HG03066 (cell line): ENCODE data around the gene CFAP251.
A peak's percentile ranks its signal among the peaks of the same experiment; 100 is the strongest.
"Not testable (repeated sequence)": the region's sequence is repeated elsewhere in the genome, so short reads cannot be mapped to it uniquely, and the experiment has no call there.

ENCODE experiments used
- ATAC-seq: cut with Tn5 transposase; IDR thresholded peaks from one replicate; pipeline ENCODE4 v1.9.1; 2021; ENCODE audit warnings: low read depth; ENCODE audit not compliant: unreplicated experiment

CFAP251 gene, protein sequence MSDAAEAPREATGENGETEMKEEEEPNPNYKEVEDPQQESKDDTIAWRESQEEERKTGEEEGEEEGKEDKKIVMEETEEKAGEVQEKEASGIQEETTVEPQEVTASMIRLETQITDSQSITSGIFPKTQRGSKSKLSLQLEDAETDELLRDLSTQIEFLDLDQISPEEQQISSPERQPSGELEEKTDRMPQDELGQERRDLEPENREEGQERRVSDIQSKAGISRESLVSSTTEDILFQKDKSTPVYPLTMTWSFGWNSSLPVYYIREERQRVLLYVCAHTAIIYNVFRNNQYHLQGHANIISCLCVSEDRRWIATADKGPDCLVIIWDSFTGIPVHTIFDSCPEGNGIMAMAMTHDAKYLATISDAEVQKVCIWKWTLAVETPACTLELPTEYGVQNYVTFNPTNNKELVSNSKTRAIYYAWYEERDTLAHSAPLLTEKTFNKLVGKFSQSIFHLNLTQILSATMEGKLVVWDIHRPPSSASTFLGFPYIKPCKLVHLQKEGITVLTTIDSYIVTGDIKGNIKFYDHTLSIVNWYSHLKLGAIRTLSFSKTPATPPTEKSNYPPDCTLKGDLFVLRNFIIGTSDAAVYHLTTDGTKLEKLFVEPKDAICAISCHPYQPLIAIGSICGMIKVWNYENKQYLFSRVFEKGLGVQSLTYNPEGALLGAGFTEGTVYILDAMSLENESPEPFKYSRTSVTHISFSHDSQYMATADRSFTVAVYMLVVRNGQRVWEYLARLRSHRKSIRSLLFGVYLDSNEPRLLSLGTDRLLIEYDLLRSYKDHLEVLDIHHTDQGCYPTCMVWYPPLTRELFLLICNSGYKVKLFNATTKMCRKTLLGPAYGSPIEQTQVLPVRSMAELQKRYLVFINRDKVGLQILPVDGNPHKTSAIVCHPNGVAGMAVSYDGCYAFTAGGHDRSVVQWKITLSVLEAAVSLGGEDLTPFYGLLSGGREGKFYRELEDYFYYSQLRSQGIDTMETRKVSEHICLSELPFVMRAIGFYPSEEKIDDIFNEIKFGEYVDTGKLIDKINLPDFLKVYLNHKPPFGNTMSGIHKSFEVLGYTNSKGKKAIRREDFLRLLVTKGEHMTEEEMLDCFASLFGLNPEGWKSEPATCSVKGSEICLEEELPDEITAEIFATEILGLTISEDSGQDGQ

DNA sequence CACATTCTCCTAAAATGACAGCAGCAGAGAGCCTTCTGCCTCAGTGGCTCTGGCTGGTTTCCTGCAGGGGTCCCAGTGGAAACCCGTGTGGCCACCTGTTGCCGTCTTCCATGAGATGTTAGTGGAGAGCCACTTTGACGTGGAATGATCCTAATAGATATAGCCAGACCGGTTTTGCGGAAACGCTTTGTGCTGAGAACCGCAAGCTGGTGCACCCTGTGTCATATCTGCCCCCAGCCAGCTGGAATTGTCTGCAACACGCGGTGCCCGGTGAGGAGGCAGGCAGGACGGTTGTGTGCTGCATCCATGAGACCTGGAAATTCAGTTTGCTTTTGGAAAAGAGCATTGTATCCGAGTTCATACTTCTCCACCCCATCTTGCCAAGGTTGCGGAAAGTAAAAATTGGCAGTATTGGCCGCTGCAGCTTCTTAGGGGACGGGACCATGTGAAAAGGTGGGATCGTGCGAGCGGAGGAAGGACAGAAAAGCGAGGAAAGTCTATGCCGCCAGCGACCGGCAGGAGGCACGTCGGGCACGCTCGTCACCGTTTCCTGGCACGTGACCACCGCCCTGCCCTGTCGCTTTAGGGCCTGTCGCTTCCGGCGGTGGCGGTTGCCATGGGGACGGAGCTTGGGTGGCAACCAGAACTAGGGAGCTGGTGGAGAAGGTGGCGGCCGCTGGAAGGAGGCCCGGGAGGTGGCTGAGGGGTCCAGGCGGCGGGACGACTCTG, at the start of gene CFAP251:
TSS of gene CFAP251 (plus strand) at position 643 of the 729 bp plus-strand sequence. CDS start 2,714 bp downstream, outside the sequence.
- peak; percentile 93 for ATAC-seq

DNA sequence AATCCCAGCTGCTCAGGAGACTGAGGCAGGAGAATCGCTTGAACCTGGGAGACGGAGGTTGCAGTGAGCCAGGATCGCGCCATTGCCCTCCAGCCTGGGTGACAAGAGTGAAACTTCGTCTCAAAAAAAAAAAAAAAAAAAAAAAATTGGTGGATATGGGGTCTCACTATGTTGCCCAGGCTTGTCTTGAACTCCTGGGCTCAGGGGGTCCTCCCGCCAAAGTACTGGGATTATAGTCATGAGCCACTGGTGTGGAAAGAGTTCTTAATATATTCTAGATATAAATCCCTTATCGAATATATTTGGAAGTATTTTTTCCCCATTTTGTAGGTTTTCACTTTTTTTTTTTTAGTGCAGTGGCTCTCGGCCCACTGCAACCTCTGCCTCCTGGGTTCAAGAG, 49.2 kb upstream of the CFAP251 start:
- ATAC-seq, result not testable (repeated sequence)

DNA sequence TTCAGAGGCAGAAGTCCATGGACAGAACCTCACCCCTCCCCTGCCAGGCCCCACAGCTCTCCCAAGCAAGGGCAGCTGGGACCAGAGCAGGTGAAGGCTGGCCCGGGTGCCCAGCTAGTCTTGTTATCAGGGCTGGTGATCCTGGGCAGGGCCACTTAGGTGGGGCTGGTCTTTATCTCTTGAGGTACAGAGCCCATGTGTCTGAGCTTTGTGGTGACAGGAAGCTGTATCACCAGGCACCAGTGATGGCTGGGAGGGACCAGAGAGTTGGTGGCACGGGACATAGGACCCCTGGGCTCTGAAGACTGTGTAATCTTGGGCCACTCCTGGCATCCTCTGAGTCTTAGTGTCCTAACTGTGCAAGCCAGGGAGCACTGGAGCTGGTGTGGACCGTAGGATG, 46.9 kb upstream of the CFAP251 start:
- ATAC-seq, result no peak

DNA sequence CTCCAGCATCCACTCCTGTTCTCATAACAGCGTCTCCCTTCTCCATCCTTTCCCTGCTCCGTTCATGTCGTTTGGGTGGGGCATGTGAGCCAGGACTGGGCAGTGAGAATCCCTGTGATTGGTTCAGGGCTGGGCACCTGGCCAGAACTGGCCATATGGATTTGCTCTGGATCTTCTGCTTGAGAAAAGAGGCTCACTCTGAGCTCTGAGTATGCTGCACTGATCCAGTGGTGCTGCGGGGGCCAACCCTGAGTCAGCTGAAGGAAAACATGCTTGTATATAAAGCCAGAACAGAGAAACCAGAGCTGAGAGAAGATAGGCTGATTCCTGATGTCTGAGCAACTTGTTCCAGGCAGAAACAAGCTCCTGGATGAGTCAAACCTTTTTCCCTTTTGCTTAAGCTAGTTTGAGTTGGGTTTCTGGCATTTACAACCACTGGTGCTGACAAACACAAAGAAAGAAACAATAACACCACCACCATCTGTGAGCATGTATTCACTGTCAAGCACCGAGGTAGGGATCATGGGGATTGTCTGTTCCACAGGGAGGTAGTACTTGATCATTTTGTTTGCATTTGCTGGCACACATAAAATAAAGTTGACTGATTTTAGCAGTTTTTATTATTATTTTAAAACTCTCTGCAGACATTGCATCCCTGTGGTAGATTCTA, 45.7 kb upstream of the CFAP251 start:
- ATAC-seq, result no peak

DNA sequence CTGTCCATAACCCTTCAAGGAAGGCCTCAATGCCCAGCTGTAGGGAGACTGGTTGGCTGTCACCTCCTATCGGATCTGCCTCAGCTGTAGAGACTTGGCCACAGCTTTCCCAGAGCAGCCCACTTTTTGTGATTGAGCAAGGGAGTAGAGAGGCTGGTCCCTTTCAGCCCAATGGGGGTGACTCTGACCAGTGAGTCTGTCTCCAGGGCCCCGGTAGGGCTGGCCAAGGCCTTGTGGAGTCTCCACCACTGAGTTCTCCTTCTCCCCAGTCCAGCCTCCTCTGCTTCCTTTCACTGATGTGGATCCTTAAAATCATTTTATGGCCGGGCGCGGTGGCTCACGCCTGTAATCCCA, 45.2 kb upstream of the CFAP251 start:
- ATAC-seq, result no peak

DNA sequence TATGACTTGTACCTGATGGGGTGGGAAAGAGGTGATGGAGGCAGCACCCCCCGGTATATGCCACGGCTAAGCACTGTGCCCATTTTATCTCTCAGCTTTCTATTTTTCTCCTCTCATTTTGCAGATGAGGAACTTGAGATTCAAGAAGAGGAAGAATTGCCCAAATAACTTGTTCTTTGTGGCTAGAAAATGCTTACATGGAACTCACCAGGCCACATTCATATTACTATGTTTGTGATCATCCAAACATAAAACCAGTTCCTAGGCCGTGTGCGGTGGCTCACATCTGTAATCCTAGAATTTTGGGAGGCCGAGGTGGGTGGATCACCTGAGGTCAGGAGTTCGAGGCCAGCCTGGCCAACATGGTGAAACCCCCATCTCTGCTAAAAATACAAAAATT, 44.3 kb upstream of the CFAP251 start:
- ATAC-seq, result no peak

DNA sequence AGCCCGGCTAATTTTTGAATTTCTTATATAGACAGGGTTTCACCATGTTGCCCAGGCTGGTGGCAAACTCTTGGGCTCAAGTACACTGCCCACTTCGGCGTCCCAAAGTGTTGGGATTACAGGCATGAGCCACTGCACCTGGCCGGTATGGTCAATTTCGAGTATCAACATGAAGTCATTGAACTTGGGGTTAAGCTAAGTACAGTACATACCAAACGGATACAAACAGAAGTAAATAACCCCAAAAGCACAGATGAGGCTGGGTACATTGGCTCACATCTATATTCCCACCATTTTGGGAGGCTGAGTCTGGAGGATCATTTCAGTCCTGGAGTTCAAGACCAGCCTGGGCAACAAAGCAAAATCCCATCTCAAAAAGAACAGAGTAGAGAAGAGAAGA, 42.8 kb upstream of the CFAP251 start:
- ATAC-seq, result no peak

DNA sequence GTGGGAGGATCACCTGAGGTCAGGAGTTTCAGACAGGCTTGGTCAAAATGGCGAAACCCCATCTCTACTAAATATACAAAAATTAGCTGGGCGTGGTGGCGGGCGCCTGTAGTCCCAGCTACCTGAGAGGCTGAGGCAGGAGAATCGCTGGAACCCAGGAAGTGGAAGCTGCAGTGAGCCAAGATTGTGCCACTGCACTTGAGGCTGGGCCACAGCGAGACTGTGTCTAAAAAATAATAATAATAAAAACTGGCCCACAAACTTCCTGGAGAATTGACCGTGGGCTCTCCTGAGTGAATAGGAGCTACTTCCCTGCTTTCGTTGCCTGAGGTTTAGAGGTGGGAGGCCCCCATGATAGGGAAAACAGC, 42.3 kb upstream of the CFAP251 start:
- not testable (repeated sequence) for ATAC-seq

DNA sequence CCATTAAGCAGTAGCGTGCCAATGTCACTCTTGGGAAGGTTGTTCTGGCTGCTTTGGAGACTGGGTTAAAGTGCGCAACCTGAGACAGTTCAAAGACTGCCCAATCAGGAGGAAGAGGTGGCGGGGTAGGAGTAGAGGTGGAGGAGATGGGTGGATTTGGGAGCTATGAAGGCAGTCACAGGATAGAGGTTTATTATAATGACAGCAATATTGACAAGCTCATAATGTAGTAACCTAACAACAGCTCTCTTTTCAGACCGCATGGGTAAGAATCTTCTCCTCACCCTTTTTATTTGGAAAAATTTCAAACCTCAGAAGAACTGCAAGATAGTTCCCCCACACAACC, 35.1 kb upstream of the CFAP251 start:
- ATAC-seq, result no peak

DNA sequence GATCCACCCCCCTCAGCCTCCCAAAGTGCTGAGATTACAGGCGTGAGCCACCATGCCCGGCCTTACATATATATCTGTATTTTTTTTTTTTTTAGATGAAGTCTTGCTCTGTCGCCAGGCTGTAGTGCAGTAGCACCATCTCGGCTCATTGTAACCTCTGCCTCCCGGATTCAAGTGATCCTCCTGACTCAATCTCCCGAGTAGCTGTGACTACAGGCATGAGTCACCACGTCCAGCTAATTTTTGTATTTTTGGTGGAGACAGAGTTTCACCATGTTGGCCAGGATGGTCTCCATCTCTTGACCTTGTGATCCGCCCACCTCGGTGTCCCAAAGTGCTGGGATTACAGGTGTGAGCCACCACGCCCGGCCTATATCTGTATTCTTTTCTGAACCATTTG, 33.3 kb upstream of the CFAP251 start:
- ATAC-seq, result not testable (repeated sequence)

DNA sequence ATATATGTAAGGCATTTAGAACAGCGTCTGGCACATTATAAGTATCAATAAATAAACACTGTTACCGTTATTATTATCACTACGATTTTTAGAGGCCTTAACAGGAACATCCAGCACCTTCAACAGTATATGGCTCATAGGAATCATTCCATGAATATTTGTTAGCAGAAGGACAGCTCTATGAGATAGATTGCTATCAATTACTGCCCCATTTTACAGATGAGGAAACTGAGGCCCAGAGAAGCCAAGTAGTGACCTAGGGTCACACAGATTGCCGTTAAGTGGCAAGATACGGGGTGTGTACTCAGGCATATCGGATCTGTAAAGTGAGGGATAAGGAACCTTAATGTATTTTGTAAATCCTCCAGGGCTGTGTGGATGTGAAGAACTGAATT, 30.3 kb upstream of the CFAP251 start:
- no peak for ATAC-seq

DNA sequence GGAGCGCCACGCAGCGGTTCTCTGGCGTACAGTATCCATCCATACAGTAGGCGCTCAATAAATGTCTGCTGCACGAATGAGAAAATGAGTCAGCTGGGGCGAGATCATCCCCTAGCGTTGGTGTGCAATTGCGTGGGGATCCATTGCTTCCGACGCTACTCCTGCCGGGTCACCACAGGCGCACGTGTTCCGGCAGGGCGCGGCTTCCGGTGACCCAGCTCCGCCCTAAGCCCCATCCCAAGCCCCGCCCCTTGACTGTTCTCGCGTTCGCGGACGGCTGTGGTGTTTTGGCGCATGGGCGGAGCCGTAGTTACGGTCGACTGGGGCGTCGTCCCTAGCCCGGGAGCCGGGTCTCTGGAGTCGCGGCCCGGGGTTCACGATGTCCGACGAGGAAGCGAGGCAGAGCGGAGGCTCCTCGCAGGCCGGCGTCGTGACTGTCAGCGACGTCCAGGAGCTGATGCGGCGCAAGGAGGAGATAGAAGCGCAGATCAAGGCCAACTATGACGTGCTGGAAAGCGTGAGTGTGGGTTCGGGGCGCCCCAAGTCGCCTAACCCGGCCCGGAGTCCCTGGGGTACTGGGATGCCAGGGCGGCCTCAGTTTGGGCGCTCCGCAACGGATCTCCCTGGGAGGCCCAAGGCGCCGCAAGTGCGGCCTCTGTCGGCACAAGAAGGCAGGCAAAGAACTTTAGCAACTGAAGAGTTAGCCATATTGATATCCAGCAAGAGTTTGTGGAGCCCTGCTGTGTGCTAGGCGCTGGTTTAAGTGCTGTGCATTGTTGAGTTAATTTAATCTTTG, 29.7 kb upstream of the CFAP251 start, which contains the start of gene PSMD9:
TSS of gene PSMD9 (plus strand) at position 313 of the 796 bp plus-strand sequence. CDS start at position 380, 67 bp downstream.
- peak; percentile 89 for ATAC-seq

DNA sequence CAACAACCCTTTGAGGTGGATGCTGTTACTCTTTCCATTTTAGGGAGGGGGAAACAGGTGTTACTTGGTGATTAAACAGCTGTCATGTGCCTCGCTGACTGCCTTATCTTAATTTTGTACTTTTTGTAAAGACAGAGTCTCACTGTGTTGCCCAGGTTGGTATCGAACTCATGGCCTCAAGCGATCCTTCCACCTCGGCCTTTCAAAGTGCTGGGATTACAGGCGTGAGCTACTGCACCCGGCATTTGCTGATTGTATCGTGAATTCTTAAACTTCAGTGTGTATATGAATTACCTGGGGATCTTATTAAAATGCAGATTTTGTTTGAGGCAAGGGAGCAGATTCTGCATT, 29.1 kb upstream of the CFAP251 start:
- no peak for ATAC-seq

DNA sequence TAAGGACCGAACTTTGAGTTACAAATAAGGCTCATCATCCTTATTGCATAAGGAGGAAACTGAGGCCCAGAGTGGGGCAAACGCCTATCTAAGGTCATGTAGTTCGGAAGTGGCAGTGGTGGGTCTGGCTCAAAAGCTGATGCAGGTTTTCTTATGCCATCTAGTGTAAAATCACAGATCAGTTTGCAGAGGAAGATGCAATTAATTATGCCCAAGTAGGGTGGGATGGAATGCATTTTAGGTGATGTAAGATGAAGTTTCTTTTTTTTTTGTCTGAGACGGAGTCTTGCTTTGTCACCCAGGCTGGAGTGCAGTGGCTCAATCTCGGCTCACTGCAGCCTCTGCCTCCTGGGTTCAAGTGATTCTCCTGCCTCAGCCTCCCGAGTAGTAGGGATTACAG, 28.7 kb upstream of the CFAP251 start:
- ATAC-seq, result not testable (repeated sequence)

DNA sequence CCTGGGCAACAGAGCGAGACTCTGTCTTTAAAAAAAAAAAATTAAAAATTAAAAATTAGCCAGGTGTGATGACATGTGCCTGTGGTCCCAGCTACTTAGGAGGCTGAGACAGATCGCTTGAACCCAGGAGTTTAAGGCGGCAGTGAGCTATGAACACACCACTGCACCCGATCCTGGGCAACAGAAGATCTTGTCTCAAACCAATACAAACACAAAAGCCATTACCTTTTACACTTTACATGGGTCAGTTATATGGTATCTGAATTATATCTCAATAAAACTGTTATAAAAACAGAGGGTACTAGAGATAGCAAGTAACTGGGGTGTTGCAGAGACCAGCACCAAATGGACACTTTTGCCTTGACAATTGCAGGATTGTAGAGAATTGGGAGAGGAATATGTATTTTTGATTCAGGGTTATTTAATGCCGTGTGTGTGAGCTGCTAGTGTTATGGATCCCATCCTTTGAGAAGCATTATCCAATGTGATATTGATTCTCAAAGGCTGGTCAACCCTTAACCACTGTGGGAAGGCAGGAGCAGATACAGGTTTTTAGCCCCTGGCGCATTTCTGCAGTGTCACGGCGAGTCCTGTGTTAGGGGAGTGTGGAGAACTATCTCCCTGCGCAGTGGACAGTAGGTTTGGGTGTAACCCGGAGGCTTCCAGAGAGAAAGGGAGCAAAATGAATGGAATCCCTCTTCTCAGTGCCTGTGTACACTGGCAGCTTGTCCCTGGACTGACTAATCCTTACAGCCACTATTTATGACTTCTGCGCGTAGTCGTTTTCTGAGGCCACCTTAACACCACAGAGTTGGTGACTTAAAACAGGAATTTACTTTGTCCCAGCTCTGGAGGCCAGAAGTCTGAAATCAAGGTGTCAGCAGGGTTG, 25.5 kb upstream of the CFAP251 start:
- ATAC-seq, result no peak

DNA sequence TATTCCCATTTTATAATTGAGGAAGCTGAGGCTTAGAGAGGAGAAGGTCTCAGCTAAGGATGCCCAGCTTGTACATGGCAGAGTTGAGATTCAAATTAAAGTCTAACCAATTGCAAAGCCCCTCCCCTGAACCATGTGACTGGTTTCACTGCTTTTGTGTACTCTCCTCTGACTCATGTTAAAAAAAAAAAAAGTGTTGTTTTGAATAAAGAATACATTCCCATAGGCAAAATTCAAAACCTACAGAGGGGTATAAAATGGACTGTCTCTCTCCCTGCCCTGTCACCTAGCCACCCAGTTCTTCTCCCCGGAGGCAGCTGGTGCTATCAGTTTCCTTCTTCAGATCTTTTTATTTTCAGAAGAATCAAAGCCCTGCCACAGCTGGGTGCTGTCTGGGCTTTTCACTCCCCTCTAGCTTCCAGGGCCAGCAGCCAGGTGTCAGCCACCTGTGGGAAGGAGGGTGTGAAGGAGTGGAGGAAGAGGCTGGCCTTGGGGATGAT, 24.4 kb upstream of the CFAP251 start:
- ATAC-seq, result no peak

DNA sequence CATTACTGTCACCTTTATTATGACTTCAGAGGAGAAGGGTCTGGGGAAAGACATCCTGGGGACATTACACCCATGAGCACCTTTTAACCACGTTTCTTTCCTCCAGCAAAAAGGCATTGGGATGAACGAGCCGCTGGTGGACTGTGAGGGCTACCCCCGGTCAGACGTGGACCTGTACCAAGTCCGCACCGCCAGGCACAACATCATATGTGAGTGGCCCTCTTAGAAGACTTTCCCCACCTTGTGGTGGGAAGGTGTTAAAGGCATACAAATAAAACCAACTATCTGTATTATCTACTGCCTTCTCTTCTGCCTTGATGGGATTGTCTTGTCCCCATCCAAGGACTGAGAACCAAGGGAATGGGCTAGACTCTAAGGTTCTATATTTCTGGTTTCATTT, 23.8 kb upstream of the CFAP251 start:
- ATAC-seq, result no peak

DNA sequence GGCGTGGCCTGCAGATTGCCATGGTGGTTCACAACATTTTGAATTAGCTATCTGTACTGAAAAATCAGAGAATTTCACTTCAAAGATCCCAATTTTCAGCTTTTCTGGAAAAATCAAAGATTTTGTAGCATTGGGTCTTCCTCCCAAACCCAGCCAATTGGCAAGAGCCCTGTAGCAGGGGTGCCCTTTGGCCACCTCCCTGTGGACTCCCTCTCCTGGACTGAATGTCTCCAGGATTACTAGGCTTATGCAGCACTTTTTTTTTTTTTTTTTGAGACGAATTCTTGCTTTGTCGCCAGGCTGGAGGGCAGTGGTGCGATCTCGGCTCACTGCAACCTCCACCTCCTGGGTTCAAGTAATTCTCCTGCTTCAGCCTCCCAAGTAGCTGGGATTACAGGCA, 20.1 kb upstream of the CFAP251 start:
- ATAC-seq, result no peak
